ENCODE results near the gene LGMN.

DNA sequence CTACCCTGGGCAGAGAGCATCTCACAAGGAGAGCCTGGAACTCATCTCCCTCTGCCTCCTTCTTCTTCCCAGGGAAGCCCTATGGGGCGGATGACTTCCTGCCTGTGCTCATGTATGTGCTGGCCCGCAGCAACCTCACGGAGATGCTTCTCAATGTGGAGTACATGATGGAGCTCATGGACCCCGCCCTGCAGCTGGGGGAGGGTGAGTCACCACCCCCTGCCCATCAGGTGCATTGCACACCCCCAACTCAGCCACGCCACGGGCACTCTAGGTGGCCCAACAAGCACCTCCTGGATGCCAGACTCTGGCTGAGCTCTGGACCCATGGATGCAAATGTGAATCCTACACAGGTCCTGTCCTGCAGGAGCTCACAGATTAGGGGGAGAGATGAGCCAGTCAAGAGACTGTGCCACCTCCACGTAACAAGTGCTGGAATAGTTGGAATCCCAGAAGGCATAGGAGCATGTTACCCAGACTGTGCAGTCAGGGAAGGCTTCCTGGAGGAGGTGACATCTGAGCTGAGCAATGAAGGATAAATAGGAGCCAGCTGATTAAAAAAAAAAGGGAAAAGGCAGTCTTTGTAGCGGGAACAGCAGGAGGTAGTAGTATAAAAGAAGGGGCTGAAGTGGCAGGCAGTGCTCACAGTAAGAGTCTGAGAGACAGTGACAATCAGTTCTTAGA lies 71.9 kb downstream of the LGMN start:
- TF ChIP-seq, protein P1, sequence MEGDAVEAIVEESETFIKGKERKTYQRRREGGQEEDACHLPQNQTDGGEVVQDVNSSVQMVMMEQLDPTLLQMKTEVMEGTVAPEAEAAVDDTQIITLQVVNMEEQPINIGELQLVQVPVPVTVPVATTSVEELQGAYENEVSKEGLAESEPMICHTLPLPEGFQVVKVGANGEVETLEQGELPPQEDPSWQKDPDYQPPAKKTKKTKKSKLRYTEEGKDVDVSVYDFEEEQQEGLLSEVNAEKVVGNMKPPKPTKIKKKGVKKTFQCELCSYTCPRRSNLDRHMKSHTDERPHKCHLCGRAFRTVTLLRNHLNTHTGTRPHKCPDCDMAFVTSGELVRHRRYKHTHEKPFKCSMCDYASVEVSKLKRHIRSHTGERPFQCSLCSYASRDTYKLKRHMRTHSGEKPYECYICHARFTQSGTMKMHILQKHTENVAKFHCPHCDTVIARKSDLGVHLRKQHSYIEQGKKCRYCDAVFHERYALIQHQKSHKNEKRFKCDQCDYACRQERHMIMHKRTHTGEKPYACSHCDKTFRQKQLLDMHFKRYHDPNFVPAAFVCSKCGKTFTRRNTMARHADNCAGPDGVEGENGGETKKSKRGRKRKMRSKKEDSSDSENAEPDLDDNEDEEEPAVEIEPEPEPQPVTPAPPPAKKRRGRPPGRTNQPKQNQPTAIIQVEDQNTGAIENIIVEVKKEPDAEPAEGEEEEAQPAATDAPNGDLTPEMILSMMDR (conservative IDR thresholded peaks at IDR 0.05; ENCODE audit: low read depth in 2 of 2) = no peak
- TF ChIP-seq, protein P2, sequence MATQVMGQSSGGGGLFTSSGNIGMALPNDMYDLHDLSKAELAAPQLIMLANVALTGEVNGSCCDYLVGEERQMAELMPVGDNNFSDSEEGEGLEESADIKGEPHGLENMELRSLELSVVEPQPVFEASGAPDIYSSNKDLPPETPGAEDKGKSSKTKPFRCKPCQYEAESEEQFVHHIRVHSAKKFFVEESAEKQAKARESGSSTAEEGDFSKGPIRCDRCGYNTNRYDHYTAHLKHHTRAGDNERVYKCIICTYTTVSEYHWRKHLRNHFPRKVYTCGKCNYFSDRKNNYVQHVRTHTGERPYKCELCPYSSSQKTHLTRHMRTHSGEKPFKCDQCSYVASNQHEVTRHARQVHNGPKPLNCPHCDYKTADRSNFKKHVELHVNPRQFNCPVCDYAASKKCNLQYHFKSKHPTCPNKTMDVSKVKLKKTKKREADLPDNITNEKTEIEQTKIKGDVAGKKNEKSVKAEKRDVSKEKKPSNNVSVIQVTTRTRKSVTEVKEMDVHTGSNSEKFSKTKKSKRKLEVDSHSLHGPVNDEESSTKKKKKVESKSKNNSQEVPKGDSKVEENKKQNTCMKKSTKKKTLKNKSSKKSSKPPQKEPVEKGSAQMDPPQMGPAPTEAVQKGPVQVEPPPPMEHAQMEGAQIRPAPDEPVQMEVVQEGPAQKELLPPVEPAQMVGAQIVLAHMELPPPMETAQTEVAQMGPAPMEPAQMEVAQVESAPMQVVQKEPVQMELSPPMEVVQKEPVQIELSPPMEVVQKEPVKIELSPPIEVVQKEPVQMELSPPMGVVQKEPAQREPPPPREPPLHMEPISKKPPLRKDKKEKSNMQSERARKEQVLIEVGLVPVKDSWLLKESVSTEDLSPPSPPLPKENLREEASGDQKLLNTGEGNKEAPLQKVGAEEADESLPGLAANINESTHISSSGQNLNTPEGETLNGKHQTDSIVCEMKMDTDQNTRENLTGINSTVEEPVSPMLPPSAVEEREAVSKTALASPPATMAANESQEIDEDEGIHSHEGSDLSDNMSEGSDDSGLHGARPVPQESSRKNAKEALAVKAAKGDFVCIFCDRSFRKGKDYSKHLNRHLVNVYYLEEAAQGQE (IDR thresholded peaks at IDR 0.05; ENCODE audit: unreplicated experiment) = no peak
- no peak for TF ChIP-seq EZH2 (IDR thresholded peaks at IDR 0.05; ENCODE audit: low read depth, unreplicated experiment)
- no peak for TF ChIP-seq NANOG (IDR thresholded peaks at IDR 0.05; ENCODE audit: borderline replicate concordance)
- no peak for TF ChIP-seq POLR2AphosphoS5 (IDR thresholded peaks at IDR 0.05; ENCODE audit: low read depth)
- TF ChIP-seq EZH2phosphoT487 (IDR thresholded peaks at IDR 0.05; ENCODE audit: unreplicated experiment) = no peak
- no peak for TF ChIP-seq CREB1 (CRISPR knock-in tag; IDR thresholded peaks at IDR 0.05; ENCODE audit: low read depth)
- no peak for TF ChIP-seq JUNB (IDR thresholded peaks at IDR 0.05; ENCODE audit: unreplicated experiment)
- TF ChIP-seq, protein P3, sequence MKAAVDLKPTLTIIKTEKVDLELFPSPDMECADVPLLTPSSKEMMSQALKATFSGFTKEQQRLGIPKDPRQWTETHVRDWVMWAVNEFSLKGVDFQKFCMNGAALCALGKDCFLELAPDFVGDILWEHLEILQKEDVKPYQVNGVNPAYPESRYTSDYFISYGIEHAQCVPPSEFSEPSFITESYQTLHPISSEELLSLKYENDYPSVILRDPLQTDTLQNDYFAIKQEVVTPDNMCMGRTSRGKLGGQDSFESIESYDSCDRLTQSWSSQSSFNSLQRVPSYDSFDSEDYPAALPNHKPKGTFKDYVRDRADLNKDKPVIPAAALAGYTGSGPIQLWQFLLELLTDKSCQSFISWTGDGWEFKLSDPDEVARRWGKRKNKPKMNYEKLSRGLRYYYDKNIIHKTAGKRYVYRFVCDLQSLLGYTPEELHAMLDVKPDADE (IDR thresholded peaks at IDR 0.05) = no peak
- TF ChIP-seq STAT1 (IDR thresholded peaks at IDR 0.05; ENCODE audit: unreplicated experiment) = no peak
- TF ChIP-seq ZNF331 (CRISPR knock-in tag; IDR thresholded peaks at IDR 0.05; ENCODE audit: low read depth) = no peak

Measured in GM23338 (cell line).